ENCODE measurements around the gene LDLRAD3.

LDLRAD3 gene

GRCh38 chr11:36006556-36006955 is 62.7 kb downstream of the LDLRAD3 start:
- TF ChIP-seq CTCF (IDR thresholded peaks at IDR 0.05; ENCODE audit: low read length, missing control alignments) = no peak
- no peak for DNase-seq (ENCODE audit: low read depth)
- no peak overlapping the region for H3K4me3 ChIP-seq (replicated peaks; ENCODE audit: low read depth, low read length)

GRCh38 chr11:36007127-36007655 is 63.3 kb downstream of the LDLRAD3 start:
- no peak for TF ChIP-seq CTCF (IDR thresholded peaks at IDR 0.05; ENCODE audit: low read length, missing control alignments)
- no peak overlapping the region for H3K4me3 ChIP-seq (replicated peaks; ENCODE audit: low read depth, low read length)
- DNase-seq (ENCODE audit: low read depth) = no peak

DNA sequence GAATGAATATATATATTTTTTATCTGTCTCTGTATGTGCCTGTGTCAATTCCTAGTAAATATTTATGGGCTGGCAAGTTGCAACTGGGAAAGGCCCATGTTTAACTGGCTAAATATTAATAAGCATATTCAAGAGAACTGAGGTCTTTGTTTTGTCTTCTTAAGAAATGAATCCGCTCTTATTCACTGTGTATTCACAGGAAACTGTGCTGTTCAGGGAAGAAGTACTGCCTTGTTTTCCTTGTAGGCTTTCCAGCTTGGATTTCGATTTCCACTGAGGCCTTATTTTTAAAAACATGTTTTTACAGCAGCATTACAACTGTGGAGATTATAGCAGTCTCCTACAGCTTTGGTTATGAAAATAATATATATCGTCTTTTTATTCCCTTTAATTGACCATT is 64.7 kb downstream of the LDLRAD3 start:
- TF ChIP-seq CTCF (IDR thresholded peaks at IDR 0.05; ENCODE audit: low read length, missing control alignments) = no peak
- DNase-seq (ENCODE audit: low read depth) = peak; percentile 47
- H3K4me3 ChIP-seq (replicated peaks; ENCODE audit: low read depth, low read length) = no peak overlapping the region

GRCh38 chr11:36009473-36009872 is 65.6 kb downstream of the LDLRAD3 start:
- peak overlapping the region; percentile 9 for H3K4me3 ChIP-seq (replicated peaks; ENCODE audit: low read depth, low read length)
- no peak for TF ChIP-seq CTCF (IDR thresholded peaks at IDR 0.05; ENCODE audit: low read length, missing control alignments)
- peak; percentile 76 for DNase-seq (ENCODE audit: low read depth)

DNA sequence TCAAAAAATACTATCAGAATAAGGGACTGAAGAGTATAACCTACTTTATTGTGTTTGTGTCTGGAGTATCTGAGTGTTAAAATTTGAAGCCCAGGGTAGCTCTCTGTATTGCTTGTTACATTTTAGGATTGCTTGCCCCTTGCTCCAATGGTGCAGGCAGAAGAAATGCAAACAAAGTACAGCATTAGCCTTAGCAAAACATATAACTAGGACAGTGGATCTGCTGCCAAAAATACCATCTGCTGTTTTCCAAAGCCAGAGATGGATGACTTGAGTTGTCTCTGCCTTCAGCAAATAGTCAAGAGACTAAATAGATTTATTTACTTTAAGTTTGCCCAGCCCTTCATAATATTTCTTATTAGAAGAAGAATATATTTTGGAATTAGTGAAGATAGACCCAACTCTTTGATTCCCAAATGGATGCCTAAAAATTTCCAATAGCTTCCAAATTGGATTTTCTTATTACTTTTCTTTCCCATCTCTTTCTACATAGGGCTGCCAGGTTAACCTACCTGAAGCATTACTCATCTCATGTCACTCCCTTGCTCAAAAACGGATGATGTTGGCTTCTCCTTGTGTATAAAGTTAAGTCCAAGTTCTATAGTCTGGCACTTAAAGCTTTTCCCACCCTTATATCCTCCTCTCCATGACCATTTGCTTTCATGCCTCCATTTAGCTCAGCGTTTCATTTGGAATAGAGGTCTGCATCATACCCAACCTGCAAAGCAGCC is 66.3 kb downstream of the LDLRAD3 start:
- H3K4me3 ChIP-seq (replicated peaks; ENCODE audit: low read depth, low read length) = peak overlapping the region; percentile 9
- peak; percentile 49 for DNase-seq (ENCODE audit: low read depth)

GRCh38 chr11:36011574-36011973 is 67.7 kb downstream of the LDLRAD3 start:
- no peak for DNase-seq (ENCODE audit: low read depth)
- TF ChIP-seq CTCF (IDR thresholded peaks at IDR 0.05; ENCODE audit: low read length, missing control alignments) = no peak
- no peak overlapping the region for H3K4me3 ChIP-seq (replicated peaks; ENCODE audit: low read depth, low read length)

More for the DNA sequence above, 66.3 kb downstream of the LDLRAD3 start:
- TF ChIP-seq CTCF (IDR thresholded peaks at IDR 0.05; ENCODE audit: low read length, missing control alignments) = no peak

- TF ChIP-seq CTCF (IDR thresholded peaks at IDR 0.05; ENCODE audit: low read length, missing control alignments) = no peak
- H3K4me3 ChIP-seq (replicated peaks; ENCODE audit: low read depth, low read length) = peak overlapping the region; percentile 8
- peak; percentile 75 for DNase-seq (ENCODE audit: low read depth)
Measured at GRCh38 chr11:36012455-36012854, 68.6 kb downstream of the LDLRAD3 start.

All from fibroblast of pulmonary artery (primary cell).